Activated naive CD8-positive, alpha-beta T cell treated with anti-CD3 and anti-CD28 coated beads, Interleukin-2, amount 10 ng/mL, durations not matched to agents 7 days and 5 days (primary cell): ENCODE data around the gene ASB16. TPM values are rescaled to one million over a fixed set of nuclear protein-coding genes. Genes with fewer than 3 reads are reported as not detected.
"Not testable (repeated sequence)": the region's sequence is repeated elsewhere in the genome, so short reads cannot be mapped to it uniquely, and the experiment has no call there.

Experiments
- ATAC-seq: fragments of 150-1000 bp; cut with Tn5 transposase; one replicate; pipeline ENCODE4 v1.10.0; 2021; ENCODE audit warnings: low read depth, moderate library complexity
- POLR2A ChIA-PET: fragments of 350-600 bp; sonication (Branson Sonifier 250); formaldehyde crosslinking; loops from one replicate; lab custom pipeline; 2021; ENCODE audit warnings: antibody characterized with exemption; lab: Charles Lee
- DNase-seq: peaks from one replicate; pipeline ENCODE4 v3.0.0; 2021
- H3K27ac Mint-ChIP-seq: one replicate; pipeline ENCODE4 v1.8.0; 2022; ENCODE audit warnings: mild to moderate bottlenecking, mixed read lengths
- H3K27me3 Mint-ChIP-seq: one replicate; pipeline ENCODE4 v1.8.0; 2022; ENCODE audit warnings: mild to moderate bottlenecking, moderate library complexity, mixed read lengths
- H3K36me3 Mint-ChIP-seq: one replicate; pipeline ENCODE4 v1.8.0; 2021; ENCODE audit warnings: mild to moderate bottlenecking, mixed read lengths
- H3K4me1 Mint-ChIP-seq: one replicate; pipeline ENCODE4 v1.8.0; 2021; ENCODE audit warnings: mixed read lengths
- H3K4me3 Mint-ChIP-seq: one replicate; pipeline ENCODE4 v1.8.0; 2022; ENCODE audit warnings: mild to moderate bottlenecking, moderate library complexity, mixed read lengths
- H3K9me3 Mint-ChIP-seq: one replicate; pipeline ENCODE4 v1.8.0; 2021; ENCODE audit warnings: mixed read lengths
- total RNA-seq, 2 experiments: library from RNA; stranded (reverse); gene quantifications; one replicate each; pipeline ENCODE4 v1.2.3, GENCODE V29; 2021

ASB16 gene
- under 1 TPM; 0.19 to 0.51 TPM for total RNA-seq

GRCh38 chr17:44170499-44171201, at the start of gene ASB16:
Gene ASB16 (plus strand): TSS chr17:44170704. CDS start chr17:44170790, 86 bp downstream.
- peaks cover under 1% of the 10 kb centered on the region for H3K36me3 Mint-ChIP-seq
- ATAC-seq: no peak
- no peak for DNase-seq
- H3K4me3 Mint-ChIP-seq: no peak within 1 kb of the TSS
- no peaks in the 10 kb centered on the region for H3K4me1 Mint-ChIP-seq
- H3K27ac Mint-ChIP-seq: no peak within 1 kb of the TSS
- H3K9me3 Mint-ChIP-seq: no peaks in the 10 kb centered on the region
- POLR2A ChIA-PET: interaction anchor here (1.1 to 4.6 kb wide), 2 partner anchors 15 to 31 kb away, joined by 3 to 27 read pairs; partner anchors contain the start of gene TMUB2
- no peaks in the 10 kb centered on the region for H3K27me3 Mint-ChIP-seq

GRCh38 chr17:44120851-44121605, 49.5 kb upstream of the ASB16 start:
- no peaks in the 10 kb centered on the region for H3K9me3 Mint-ChIP-seq
- peaks cover 12% of the 10 kb centered on the region for H3K4me1 Mint-ChIP-seq
- H3K36me3 Mint-ChIP-seq: no peaks in the 10 kb centered on the region
- peaks cover 8% of the 10 kb centered on the region for H3K27me3 Mint-ChIP-seq
- DNase-seq: no peak
- no peak overlapping the region for H3K4me3 Mint-ChIP-seq
- POLR2A ChIA-PET: interaction anchor here (0.7 to 0.9 kb wide), 2 partner anchors 8 to 19 kb away, joined by 4 to 5 read pairs; no protein-coding TSS in a partner anchor
- ATAC-seq: no peak
- no peak overlapping the region for H3K27ac Mint-ChIP-seq

- Mint-ChIP-seq H3K9me3 (no peaks in the 10 kb centered on the region), H3K27ac (peak overlapping the region; percentile 89), H3K4me3 (peak overlapping the region; percentile 94), H3K27me3 (peaks cover 8% of the 10 kb centered on the region), H3K36me3 (no peaks in the 10 kb centered on the region), H3K4me1 (peaks cover 12% of the 10 kb centered on the region)
- ATAC-seq (no peak), DNase-seq (no peak)
- POLR2A ChIA-PET: interaction anchor here (1.0 to 2.5 kb wide), 9 partner anchors 9 to 107 kb away, joined by 3 to 17 read pairs (median 4); partner anchors contain the start of genes ATXN7L3, G6PC3, LSM12 and TMEM101
Measured at GRCh38 chr17:44121997-44122815, 48.3 kb upstream of the ASB16 start.

- no peaks in the 10 kb centered on the region for H3K9me3 Mint-ChIP-seq
- ATAC-seq (no peak), DNase-seq (no peak)
- H3K27ac Mint-ChIP-seq: peak overlapping the region; percentile 89
- H3K4me3 Mint-ChIP-seq: peak overlapping the region; percentile 94
- H3K27me3 Mint-ChIP-seq: peaks cover 8% of the 10 kb centered on the region
- H3K4me1 Mint-ChIP-seq: peaks cover 12% of the 10 kb centered on the region
- no peaks in the 10 kb centered on the region for H3K36me3 Mint-ChIP-seq
- POLR2A ChIA-PET: interaction anchor here (0.9 to 2.5 kb wide), 12 partner anchors 10 to 108 kb away, joined by 3 to 17 read pairs (median 4); partner anchors contain the start of genes ATXN7L3, G6PC3, LSM12 and TMEM101
Measured at GRCh38 chr17:44122816-44123355, 47.6 kb upstream of the ASB16 start.

GRCh38 chr17:44123356-44124117, 47.0 kb upstream of the ASB16 start, which contains the start of gene HDAC5:
Gene HDAC5 (minus strand): TSS chr17:44123641. CDS start chr17:44117515, 6,126 bp downstream.
- POLR2A ChIA-PET: interaction anchor here (0.9 to 2.5 kb wide), 13 partner anchors 11 to 204 kb away, joined by 3 to 17 read pairs (median 4); partner anchors contain the start of genes G6PC3, LSM12, TMEM101 and TMUB2
- H3K27ac Mint-ChIP-seq: peak within 1 kb of the TSS; percentile 98

GRCh38 chr17:44124118-44124438, 46.4 kb upstream of the ASB16 start:
- ATAC-seq (no peak), DNase-seq (no peak)
- Mint-ChIP-seq H3K27me3 (peaks cover 8% of the 10 kb centered on the region), H3K4me1 (peaks cover 12% of the 10 kb centered on the region), H3K36me3 (no peaks in the 10 kb centered on the region), H3K4me3 (peak overlapping the region; percentile 94), H3K27ac (peak overlapping the region; percentile 98), H3K9me3 (no peaks in the 10 kb centered on the region)
- POLR2A ChIA-PET: interaction anchor here (0.9 to 2.5 kb wide), 10 partner anchors 13 to 203 kb away, joined by 3 to 17 read pairs (median 4); partner anchors contain the start of genes G6PC3, LSM12, TMEM101 and TMUB2

More at GRCh38 chr17:44123356-44124117, 47.0 kb upstream of the ASB16 start, which contains the start of gene HDAC5:
- H3K9me3 Mint-ChIP-seq: no peaks in the 10 kb centered on the region
- H3K36me3 Mint-ChIP-seq: no peaks in the 10 kb centered on the region
- peak within 1 kb of the TSS; percentile 94 for H3K4me3 Mint-ChIP-seq
- peak; percentile 94 for DNase-seq
- H3K27me3 Mint-ChIP-seq: peaks cover 8% of the 10 kb centered on the region
- peak; percentile 94 for ATAC-seq
- H3K4me1 Mint-ChIP-seq: peaks cover 12% of the 10 kb centered on the region

GRCh38 chr17:44128383-44128782, 42.1 kb upstream of the ASB16 start:
- Mint-ChIP-seq H3K9me3 (no peaks in the 10 kb centered on the region), H3K36me3 (no peaks in the 10 kb centered on the region), H3K4me3 (no peak overlapping the region), H3K4me1 (peaks cover 5% of the 10 kb centered on the region), H3K27ac (no peak overlapping the region), H3K27me3 (no peaks in the 10 kb centered on the region)
- DNase-seq (no peak), ATAC-seq (no peak)
- POLR2A ChIA-PET: interaction anchor here (0.7 kb wide), 2 partner anchors 170 to 1199 kb away, joined by 3 to 5 read pairs; no protein-coding TSS in a partner anchor

GRCh38 chr17:44130693-44131349, 39.7 kb upstream of the ASB16 start:
- Mint-ChIP-seq H3K9me3 (no peaks in the 10 kb centered on the region), H3K27me3 (no peaks in the 10 kb centered on the region), H3K4me1 (peaks cover 2% of the 10 kb centered on the region), H3K27ac (no peak overlapping the region), H3K36me3 (no peaks in the 10 kb centered on the region), H3K4me3 (no peak overlapping the region)
- POLR2A ChIA-PET: interaction anchor here (0.6 kb wide), 1 partner anchor 20 kb away, joined by 3 read pairs; no protein-coding TSS in a partner anchor
- DNase-seq: no peak
- no peak for ATAC-seq

GRCh38 chr17:44131372-44131771, 39.1 kb upstream of the ASB16 start:
- DNase-seq, H3K9me3 Mint-ChIP-seq, H3K4me3 Mint-ChIP-seq, H3K27ac Mint-ChIP-seq, POLR2A ChIA-PET, H3K36me3 Mint-ChIP-seq, H3K27me3 Mint-ChIP-seq, ATAC-seq, H3K4me1 Mint-ChIP-seq: not testable (repeated sequence)

- Mint-ChIP-seq H3K36me3 (no peaks in the 10 kb centered on the region), H3K4me1 (peaks cover 3% of the 10 kb centered on the region), H3K27me3 (no peaks in the 10 kb centered on the region), H3K27ac (no peak overlapping the region), H3K4me3 (no peak overlapping the region), H3K9me3 (no peaks in the 10 kb centered on the region)
- DNase-seq (no peak), ATAC-seq (no peak)
- POLR2A ChIA-PET: no interaction called here
Measured at GRCh38 chr17:44132275-44132821, 38.2 kb upstream of the ASB16 start.

- H3K9me3 Mint-ChIP-seq: no peaks in the 10 kb centered on the region
- POLR2A ChIA-PET: no interaction called here
- DNase-seq (no peak), ATAC-seq (no peak)
- H3K27ac Mint-ChIP-seq: no peak overlapping the region
- no peaks in the 10 kb centered on the region for H3K27me3 Mint-ChIP-seq
- H3K4me3 Mint-ChIP-seq: no peak overlapping the region
- peaks cover 10% of the 10 kb centered on the region for H3K4me1 Mint-ChIP-seq
- H3K36me3 Mint-ChIP-seq: no peaks in the 10 kb centered on the region
Measured at GRCh38 chr17:44133918-44134476, 36.5 kb upstream of the ASB16 start.
